Measurements from ENCODE around the gene ICE1. TPM values are rescaled to one million over a fixed set of nuclear protein-coding genes. Genes with fewer than 3 reads are reported as not detected.

The ICE1 gene
- total and polyA plus RNA-seq, 8 donors: 4.0 to 15.0 (median 9.3) TPM

- Histone ChIP-seq H3K4me1 (peaks cover 8 to 25% (median 9%) of the 10 kb centered on the region in 3 donors), H3K36me3 (no peaks in the 10 kb centered on the region), H3K27ac (no peak overlapping the region), H3K9me3 (no peaks in the 10 kb centered on the region), H3K4me3 (peak overlapping the region in 1 of 4 donors; percentile 5), H3K27me3 (no peaks in the 10 kb centered on the region)
- no peak for FAIRE-seq
- peak in 1 of 4 donors; percentile 8 for ATAC-seq
- TF ChIP-seq, protein P1, sequence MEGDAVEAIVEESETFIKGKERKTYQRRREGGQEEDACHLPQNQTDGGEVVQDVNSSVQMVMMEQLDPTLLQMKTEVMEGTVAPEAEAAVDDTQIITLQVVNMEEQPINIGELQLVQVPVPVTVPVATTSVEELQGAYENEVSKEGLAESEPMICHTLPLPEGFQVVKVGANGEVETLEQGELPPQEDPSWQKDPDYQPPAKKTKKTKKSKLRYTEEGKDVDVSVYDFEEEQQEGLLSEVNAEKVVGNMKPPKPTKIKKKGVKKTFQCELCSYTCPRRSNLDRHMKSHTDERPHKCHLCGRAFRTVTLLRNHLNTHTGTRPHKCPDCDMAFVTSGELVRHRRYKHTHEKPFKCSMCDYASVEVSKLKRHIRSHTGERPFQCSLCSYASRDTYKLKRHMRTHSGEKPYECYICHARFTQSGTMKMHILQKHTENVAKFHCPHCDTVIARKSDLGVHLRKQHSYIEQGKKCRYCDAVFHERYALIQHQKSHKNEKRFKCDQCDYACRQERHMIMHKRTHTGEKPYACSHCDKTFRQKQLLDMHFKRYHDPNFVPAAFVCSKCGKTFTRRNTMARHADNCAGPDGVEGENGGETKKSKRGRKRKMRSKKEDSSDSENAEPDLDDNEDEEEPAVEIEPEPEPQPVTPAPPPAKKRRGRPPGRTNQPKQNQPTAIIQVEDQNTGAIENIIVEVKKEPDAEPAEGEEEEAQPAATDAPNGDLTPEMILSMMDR (IDR thresholded peaks at IDR 0.05): peak; percentile 30 to 59 (median 58)
- intact Hi-C loops (cut with DNase I): loop anchor here in 2 of 3 donors (5.0 to 10.0 kb wide), 3 partner anchors 277 to 545 kb away; partner anchors contain the start of gene ADAMTS16 (in 2 of the 2)
- DNase-seq: peak in 2 of 6 donors; percentile 17 to 28
- WGBS, 2 donors: 26 to 27% methylated on average over 11 of the region's 11 CpGs
Observed at GRCh38 chr5:5419291-5420210, 2.9 kb upstream of the ICE1 start.

- intact Hi-C loops (cut with DNase I): no loop called here
- Histone ChIP-seq H3K4me3 (peak overlapping the region in 1 of 4 donors; percentile 100), H3K27ac (no peak overlapping the region), H3K4me1 (peaks cover 8 to 25% (median 9%) of the 10 kb centered on the region in 3 donors), H3K27me3 (no peaks in the 10 kb centered on the region), H3K36me3 (no peaks in the 10 kb centered on the region), H3K9me3 (no peaks in the 10 kb centered on the region)
- no peak for ATAC-seq
- TF ChIP-seq, protein P1 (IDR thresholded peaks at IDR 0.05): no peak
- DNase-seq: no peak
- no peak for FAIRE-seq
- 71 to 76% methylated on average over 3 of the region's 3 CpGs for WGBS, 2 donors
Observed at GRCh38 chr5:5420251-5420650, 2.2 kb upstream of the ICE1 start.

DNA sequence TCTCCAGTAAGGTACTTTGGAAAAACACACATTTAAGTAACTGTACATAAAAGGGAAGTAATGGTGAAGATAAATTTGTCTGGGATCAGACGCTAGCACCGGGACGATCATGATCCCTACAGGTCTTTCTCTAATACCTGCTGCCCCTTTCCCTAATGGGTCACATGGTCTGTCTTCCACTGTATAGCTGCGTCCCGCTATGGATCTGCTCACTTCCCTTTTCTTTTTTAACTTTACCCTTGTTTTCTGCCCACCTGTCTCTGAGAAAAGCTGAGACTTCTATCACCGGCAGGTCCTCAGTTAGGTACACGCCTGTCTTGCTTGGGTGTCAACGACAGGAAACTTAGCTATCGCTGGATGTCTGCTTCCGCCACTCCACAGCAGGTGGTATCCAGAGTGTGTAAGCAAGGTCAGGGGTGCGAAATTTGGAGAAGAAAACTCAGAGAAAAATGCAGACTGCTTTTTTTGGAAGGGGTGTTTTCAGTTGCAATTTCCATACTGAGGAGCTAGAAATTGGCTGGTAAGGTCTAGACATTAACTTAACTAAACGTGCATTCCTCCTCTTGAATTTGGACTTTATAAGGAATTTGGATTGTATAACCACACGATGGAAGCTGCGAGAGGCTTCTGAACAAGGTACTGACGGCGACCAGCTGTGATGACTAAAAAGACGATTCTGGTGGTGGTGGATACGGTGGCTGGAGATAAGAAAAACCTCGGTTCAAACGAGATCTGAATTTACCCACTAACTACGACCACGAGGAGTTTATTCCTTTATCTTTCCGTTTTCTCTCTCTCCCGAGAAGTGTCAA, 1.1 kb upstream of the ICE1 start:
- 3 to 5% methylated on average over 24 of the region's 24 CpGs for WGBS, 2 donors

GRCh38 chr5:5422819-5423515, 490 bp downstream of the ICE1 start:
- H3K27ac ChIP-seq: peak overlapping the region; percentile 99 to 100 (median 99)
- no peaks in the 10 kb centered on the region for H3K9me3 ChIP-seq
- H3K36me3 ChIP-seq: no peaks in the 10 kb centered on the region
- peak overlapping the region; percentile 99 to 100 (median 99) for H3K4me3 ChIP-seq
- FAIRE-seq (no peak), ATAC-seq (peak in 1 of 4 donors; percentile 15), DNase-seq (peak in 1 of 6 donors; percentile 68)
- no peaks in the 10 kb centered on the region for H3K27me3 ChIP-seq
- H3K4me1 ChIP-seq: peaks cover 8 to 25% (median 9%) of the 10 kb centered on the region in 3 donors
- TF ChIP-seq, protein P1 (IDR thresholded peaks at IDR 0.05): no peak
- 0% methylated on average over 40 to 58 of the region's 58 CpGs for WGBS, 2 donors
- intact Hi-C loops (cut with DNase I): no loop called here

More for the DNA sequence above, 1.1 kb upstream of the ICE1 start:
- H3K27ac ChIP-seq: peak overlapping the region; percentile 99 to 100 (median 99)
- no peak for FAIRE-seq
- DNase-seq: peak in 1 of 6 donors; percentile 18
- no peaks in the 10 kb centered on the region for H3K27me3 ChIP-seq
- TF ChIP-seq, protein P1 (IDR thresholded peaks at IDR 0.05): no peak
- no peaks in the 10 kb centered on the region for H3K9me3 ChIP-seq
- H3K4me3 ChIP-seq: peak overlapping the region; percentile 75 to 100 (median 99)
- intact Hi-C loops (cut with DNase I): no loop called here
- H3K4me1 ChIP-seq: peaks cover 8 to 25% (median 9%) of the 10 kb centered on the region in 3 donors
- H3K36me3 ChIP-seq: no peaks in the 10 kb centered on the region
- ATAC-seq: peak in 3 of 4 donors; percentile 2 to 7 (median 3)
